H1 (cell line): ENCODE results near the gene FLCN. TPM values are rescaled to one million over a fixed set of nuclear protein-coding genes. Genes with fewer than 3 reads are reported as not detected.

Experiments used
- ASH2L ChIP-seq: fragments of 200-600, 300-600 bp; sonication (generic); IDR thresholded peaks from one replicate; pipeline ENCODE4 v1.7.1; 2017; ENCODE audit warnings: low read length
- BCL11A ChIP-seq, 2 experiments: IDR thresholded peaks; one replicate each; pipeline ENCODE4 v1.6.1; 2011; ENCODE audit warnings: low read depth in 2 of 2, low read length in 2 of 2, mild to moderate bottlenecking in 2 of 2
- BRCA1 ChIP-seq: IDR thresholded peaks from 2 replicates; pipeline ENCODE4 v1.6.1; 2012; ENCODE audit warnings: low read depth, low read length, improper control_type of control experiment
- CHD2 ChIP-seq: IDR thresholded peaks from 2 replicates; pipeline ENCODE4 v1.6.1; 2012; ENCODE audit warnings: low read length, improper control_type of control experiment
- CREB1 ChIP-seq: IDR thresholded peaks from 2 replicates; pipeline ENCODE4 v1.6.1; 2012; ENCODE audit warnings: inconsistent platforms
- CTCF ChIP-seq, 3 experiments: IDR thresholded peaks; 1 replicate in 2 of 3; 2 replicates in 1 of 3; pipeline versions ENCODE4 v1.5.1 to v1.6.1; 2011; ENCODE audit warnings: low read length in 3 of 3, mild to moderate bottlenecking in 3 of 3, inconsistent platforms in 2 of 3, low read depth in 1 of 3, moderate library complexity in 1 of 3; ENCODE audit not compliant: insufficient read depth in 1 of 3; ENCODE audit errors: control extremely low read depth in 1 of 3
- E2F6 ChIP-seq: IDR thresholded peaks from 2 replicates; pipeline ENCODE4 v1.6.1; 2012; ENCODE audit warnings: inconsistent platforms
- EP300 ChIP-seq, 2 experiments: IDR thresholded peaks; 1 replicate in 1 of 2; 2 replicates in 1 of 2; pipeline ENCODE4 v1.6.1; 2011 to 2012; ENCODE audit warnings: low read depth in 2 of 2, low read length in 2 of 2, mild to moderate bottlenecking in 2 of 2, borderline replicate concordance in 1 of 2, inconsistent platforms in 1 of 2, moderate library complexity in 1 of 2
- JUND ChIP-seq: IDR thresholded peaks from 2 replicates; pipeline ENCODE4 v1.6.1; 2011; ENCODE audit warnings: mild to moderate bottlenecking, improper control_type of control experiment, low read length
- PHF8 ChIP-seq: fragments of 200-600 bp; sonication (generic); conservative IDR thresholded peaks from 2 replicates; pipeline ENCODE4 v1.7.1; 2012; ENCODE audit warnings: low read depth, mild to moderate bottlenecking, inconsistent platforms, low read length, moderate library complexity
- POLR2A ChIP-seq, 2 experiments: IDR thresholded peaks; 1 replicate in 1 of 2; 2 replicates in 1 of 2; pipeline ENCODE4 v1.6.1; 2011; ENCODE audit warnings: low read depth in 2 of 2, low read length in 2 of 2, mild to moderate bottlenecking in 2 of 2; ENCODE audit errors: control extremely low read depth in 1 of 2
- RAD21 ChIP-seq, 2 experiments: IDR thresholded peaks in 1 of 2; conservative IDR thresholded peaks in 1 of 2; 2 replicates each; pipeline ENCODE4 v1.6.1; 2011; ENCODE audit warnings: low read depth in 2 of 2, low read length in 2 of 2, improper control_type of control experiment in 1 of 2, inconsistent platforms in 1 of 2, mild to moderate bottlenecking in 1 of 2, moderate library complexity in 1 of 2
- RFX5 ChIP-seq: IDR thresholded peaks from 2 replicates; pipeline ENCODE4 v1.6.1; 2011; ENCODE audit warnings: low read depth, low read length, improper control_type of control experiment, borderline replicate concordance
- SP1 ChIP-seq: IDR thresholded peaks from 2 replicates; pipeline ENCODE4 v1.6.1; 2011; ENCODE audit warnings: low read depth, low read length
- TAF1 ChIP-seq: IDR thresholded peaks from 2 replicates; pipeline ENCODE4 v1.6.1; 2011; ENCODE audit warnings: mild to moderate bottlenecking, low read depth, low read length
- TBP ChIP-seq: IDR thresholded peaks from 2 replicates; pipeline ENCODE4 v1.6.1; 2011; ENCODE audit warnings: low read depth, low read length, improper control_type of control experiment
- YY1 ChIP-seq: IDR thresholded peaks from 2 replicates; pipeline ENCODE4 v1.6.1; 2011; ENCODE audit warnings: low read depth, mild to moderate bottlenecking, low read length
- polyA plus RNA-seq, 7 experiments: library from polyadenylated mRNA; depleted of rRNA in 3 of 7; stranded (reverse) in 5 of 7; unstranded in 2 of 7; fragments of >200 nt in 5 of 7; fragments of 200-250 nt in 2 of 7; gene quantifications; 1 replicate in 5 of 7; 2 replicates in 1 of 7; 4 replicates in 1 of 7; pipeline versions ENCODE4 v1.2.1 to v1.2.3, GENCODE V29; 2011 to 2013; ENCODE audit warnings: missing spikeins in 2 of 7, mixed read lengths in 2 of 7
- total RNA-seq: library from RNA; stranded (reverse); fragmentation: NEBNext Ultra II Directional; extraction: Animal tissue kit (Norgen Biotek cat#: 25700); gene quantifications from 2 replicates; pipeline ENCODE4 v1.2.1, GENCODE V29; 2021
- TF ChIP-seq, protein P1 (sequence below): IDR thresholded peaks from 2 replicates; pipeline ENCODE4 v1.6.1; 2011; ENCODE audit warnings: low read length, improper control_type of control experiment

The FLCN gene
- total and polyA plus RNA-seq, 2 of the 8 experiments (the other 6 are each of a cell fraction or from before 2014, with no cell fraction given), result 15.6 to 34.6 TPM

DNA sequence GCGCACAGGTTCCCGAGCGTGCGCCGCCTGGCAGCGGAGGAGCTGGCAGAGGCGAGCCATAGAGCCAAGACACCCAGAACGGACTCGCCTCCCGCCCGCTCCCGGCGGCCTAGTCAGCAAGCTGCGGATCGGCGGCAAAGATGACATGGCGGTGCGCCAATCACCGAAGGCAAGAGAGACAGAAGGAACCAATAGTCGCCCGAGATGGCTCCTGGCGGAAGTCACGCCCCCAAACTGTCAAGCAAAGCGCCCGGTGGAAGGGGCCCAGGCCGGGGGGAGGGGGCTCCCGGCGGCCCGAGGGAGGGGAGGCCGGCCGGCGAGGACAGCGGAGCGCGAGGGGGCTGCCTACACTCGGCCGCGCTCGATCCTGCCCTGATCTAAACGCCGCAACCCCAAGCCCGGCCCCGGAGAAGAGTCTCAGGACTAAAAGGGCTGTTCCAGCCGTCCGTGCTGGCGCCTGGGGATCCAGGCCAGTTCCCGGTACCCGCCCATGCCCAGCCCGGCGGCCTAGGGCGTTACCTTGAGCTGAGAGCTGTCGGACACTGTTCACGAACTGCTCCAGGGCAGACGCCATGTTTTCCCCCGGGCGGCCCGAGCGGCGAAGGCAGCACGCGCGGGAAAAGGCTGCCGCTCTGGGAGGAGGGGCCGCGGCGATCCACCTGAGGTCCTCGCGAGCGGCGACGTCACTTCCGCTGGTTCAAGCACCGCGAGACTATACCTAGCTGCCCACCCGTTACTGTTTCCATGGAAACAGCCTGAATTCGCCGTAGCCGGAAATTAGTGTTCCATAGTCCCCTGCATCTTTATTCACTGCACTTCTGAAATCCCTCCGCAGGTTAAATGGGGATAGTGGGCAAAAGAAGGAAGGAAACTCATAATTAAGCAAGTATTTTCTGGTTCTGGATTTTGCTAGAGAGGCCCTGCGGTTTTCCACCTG is 43.9 kb upstream of the FLCN start, which contains the start of gene COPS3 (continued):
- TF ChIP-seq ASH2L (peak; percentile 67), JUND (no peak), TAF1 (peak; percentile 86), E2F6 (peak; percentile 86), POLR2A (IDR thresholded peaks at IDR 0.05; ENCODE audit: control extremely low read depth in 1 of 2, low read depth in 2 of 2, low read length in 2 of 2) (peak; percentile 93 to 98), TBP (peak; percentile 81), RFX5 (peak; percentile 29; the same call in 1 of the 2 replicates), CREB1 (peak; percentile 92), SP1 (peak; percentile 95), EP300 (IDR thresholded peaks at IDR 0.05; ENCODE audit: borderline replicate concordance in 1 of 2, low read depth in 2 of 2, low read length in 2 of 2) (0 out of 3 replicates have a peak, but pooled peaks of 1 of the 2 experiments have one; percentile 11), CTCF (IDR thresholded peaks at IDR 0.05; ENCODE audit: control extremely low read depth in 1 of 3, insufficient read depth in 1 of 3, low read depth in 1 of 3, low read length in 3 of 3) (peak in 1 of 3 experiments; percentile 16; a peak in 1 of 4 replicates), CHD2 (peak; percentile 95), BRCA1 (peak; percentile 78), YY1 (peak; percentile 90), BCL11A (IDR thresholded peaks at IDR 0.05; ENCODE audit: low read depth in 2 of 2, low read length in 2 of 2) (no peak), PHF8 (peak; percentile 95), RAD21 (IDR thresholded peaks at IDR 0.05 in 1 of 2, conservative IDR thresholded peaks at IDR 0.05 in 1 of 2; ENCODE audit: low read depth in 2 of 2, low read length in 2 of 2) (no peak)
- TF ChIP-seq, protein P1, sequence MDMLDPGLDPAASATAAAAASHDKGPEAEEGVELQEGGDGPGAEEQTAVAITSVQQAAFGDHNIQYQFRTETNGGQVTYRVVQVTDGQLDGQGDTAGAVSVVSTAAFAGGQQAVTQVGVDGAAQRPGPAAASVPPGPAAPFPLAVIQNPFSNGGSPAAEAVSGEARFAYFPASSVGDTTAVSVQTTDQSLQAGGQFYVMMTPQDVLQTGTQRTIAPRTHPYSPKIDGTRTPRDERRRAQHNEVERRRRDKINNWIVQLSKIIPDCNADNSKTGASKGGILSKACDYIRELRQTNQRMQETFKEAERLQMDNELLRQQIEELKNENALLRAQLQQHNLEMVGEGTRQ, result peak; percentile 17; the same call in 1 of the 2 replicates
